HEK293 (cell line): ENCODE data around the gene OR4N2.
A peak's percentile ranks its signal among the peaks of the same experiment; 100 is the strongest.

Source experiments
- CTCF ChIA-PET: fragments of 350-600 bp; formaldehyde crosslinking; extraction: SDS; loops from one replicate; lab custom pipeline; 2021; ENCODE audit warnings: antibody characterized with exemption; lab: Yijun Ruan, JAX
- POLR2A ChIA-PET: fragments of 300-600 bp; formaldehyde crosslinking; extraction: SDS; loops from one replicate; lab custom pipeline; 2020; ENCODE audit warnings: antibody characterized with exemption, inconsistent platforms; lab: Yijun Ruan, JAX
- H3K27ac ChIP-seq: fragments of 200-500 bp; sonication (Bioruptor generic); 2 replicates; pipeline ENCODE4 v1.5.1; 2014; ENCODE audit warnings: low read depth, low read length, control low read depth, inconsistent platforms; ENCODE audit errors: extremely low read depth
- H3K36me3 ChIP-seq, 2 experiments: fragments of 200-500 bp in 1 of 2; sonication (Bioruptor generic) in 1 of 2; 1 replicate in 1 of 2; 2 replicates in 1 of 2; pipeline ENCODE4 v1.5.1; 2014 to 2017; ENCODE audit warnings: inconsistent platforms in 2 of 2, low read length in 2 of 2; ENCODE audit not compliant: control insufficient read depth in 2 of 2, insufficient read depth in 1 of 2
- H3K4me1 ChIP-seq: fragments of 200-500 bp; sonication (Bioruptor generic); 2 replicates; pipeline ENCODE4 v1.5.1; 2014; ENCODE audit warnings: mild to moderate bottlenecking, low read length, inconsistent platforms; ENCODE audit not compliant: control insufficient read depth, insufficient read depth
- H3K4me3 ChIP-seq: 2 replicates; pipeline ENCODE4 v1.5.1; 2011; ENCODE audit warnings: low read depth, mild to moderate bottlenecking, control low read depth, low read length, moderate library complexity
- H3K9me3 ChIP-seq: fragments of 200-500 bp; sonication (Bioruptor generic); 2 replicates; pipeline ENCODE4 v1.5.1; 2014; ENCODE audit warnings: low read depth, low read length, inconsistent platforms; ENCODE audit not compliant: control insufficient read depth, insufficient read depth
- GLIS1 ChIP-seq: fragments of 450-650 bp; formaldehyde crosslinking; IDR thresholded peaks from 2 replicates; pipeline ENCODE4 v1.5.1; 2016; ENCODE audit warnings: missing biosample characterization, missing genetic modification characterization
- KLF7 ChIP-seq: fragments of 450-650 bp; formaldehyde crosslinking; IDR thresholded peaks from 2 replicates; pipeline ENCODE4 v1.5.1; 2016; ENCODE audit warnings: missing biosample characterization, missing genetic modification characterization, borderline replicate concordance
- MYNN ChIP-seq: fragments of 450-650 bp; formaldehyde crosslinking; IDR thresholded peaks from 2 replicates; pipeline ENCODE4 v1.5.1; 2016; ENCODE audit warnings: missing biosample characterization, missing genetic modification characterization, borderline replicate concordance
- SP3 ChIP-seq: fragments of 450-650 bp; formaldehyde crosslinking; IDR thresholded peaks from 2 replicates; pipeline ENCODE4 v1.5.1; 2016; ENCODE audit warnings: missing biosample characterization, missing genetic modification characterization
- ZBTB21 ChIP-seq: fragments of 450-650 bp; formaldehyde crosslinking; IDR thresholded peaks from 2 replicates; pipeline ENCODE4 v1.5.1; 2017; ENCODE audit warnings: missing biosample characterization, missing genetic modification characterization
- ZFP37 ChIP-seq: fragments of 450-650 bp; formaldehyde crosslinking; IDR thresholded peaks from 2 replicates; pipeline ENCODE4 v1.5.1; 2016; ENCODE audit warnings: missing biosample characterization, missing genetic modification characterization
- ZNF223 ChIP-seq: fragments of 450-650 bp; formaldehyde crosslinking; IDR thresholded peaks from 2 replicates; pipeline ENCODE4 v1.5.1; 2016; ENCODE audit warnings: missing biosample characterization, missing genetic modification characterization
- ZNF335 ChIP-seq: fragments of 450-650 bp; formaldehyde crosslinking; conservative IDR thresholded peaks from 2 replicates; pipeline ENCODE4 v1.5.1; 2016; ENCODE audit warnings: missing biosample characterization, missing genetic modification characterization
- ZNF600 ChIP-seq: fragments of 450-650 bp; formaldehyde crosslinking; IDR thresholded peaks from 2 replicates; pipeline ENCODE4 v1.5.1; 2016; ENCODE audit warnings: missing biosample characterization, missing genetic modification characterization
- ZNF707 ChIP-seq: fragments of 450-650 bp; formaldehyde crosslinking; IDR thresholded peaks from 2 replicates; pipeline ENCODE4 v1.5.1; 2016; ENCODE audit warnings: missing biosample characterization, missing genetic modification characterization
- TF ChIP-seq, protein P1 (sequence below): fragments of 450-650 bp; formaldehyde crosslinking; IDR thresholded peaks from 2 replicates; pipeline ENCODE4 v1.5.1; 2016; ENCODE audit warnings: missing biosample characterization, missing genetic modification characterization
- TF ChIP-seq, protein P2 (sequence below): fragments of 450-650 bp; formaldehyde crosslinking; IDR thresholded peaks from 2 replicates; pipeline ENCODE4 v1.5.0; 2017; ENCODE audit warnings: missing biosample characterization, missing genetic modification characterization, borderline replicate concordance
- TF ChIP-seq, protein P3 (sequence below): fragments of 450-650 bp; formaldehyde crosslinking; IDR thresholded peaks from 2 replicates; pipeline ENCODE4 v1.5.1; 2016; ENCODE audit warnings: missing biosample characterization, missing genetic modification characterization
- TF ChIP-seq, protein P4 (sequence below): fragments of 450-650 bp; formaldehyde crosslinking; IDR thresholded peaks from 2 replicates; pipeline ENCODE4 v1.5.1; 2016; ENCODE audit warnings: missing biosample characterization, missing genetic modification characterization
- TF ChIP-seq, protein P5 (sequence below): fragments of 450-650 bp; formaldehyde crosslinking; IDR thresholded peaks from 2 replicates; pipeline ENCODE4 v1.5.1; 2016; ENCODE audit warnings: missing biosample characterization, missing genetic modification characterization
- TF ChIP-seq, protein P6 (sequence below): fragments of 450-650 bp; formaldehyde crosslinking; IDR thresholded peaks from 2 replicates; pipeline ENCODE4 v1.5.1; 2016; ENCODE audit warnings: missing biosample characterization, missing genetic modification characterization

The OR4N2 gene

DNA sequence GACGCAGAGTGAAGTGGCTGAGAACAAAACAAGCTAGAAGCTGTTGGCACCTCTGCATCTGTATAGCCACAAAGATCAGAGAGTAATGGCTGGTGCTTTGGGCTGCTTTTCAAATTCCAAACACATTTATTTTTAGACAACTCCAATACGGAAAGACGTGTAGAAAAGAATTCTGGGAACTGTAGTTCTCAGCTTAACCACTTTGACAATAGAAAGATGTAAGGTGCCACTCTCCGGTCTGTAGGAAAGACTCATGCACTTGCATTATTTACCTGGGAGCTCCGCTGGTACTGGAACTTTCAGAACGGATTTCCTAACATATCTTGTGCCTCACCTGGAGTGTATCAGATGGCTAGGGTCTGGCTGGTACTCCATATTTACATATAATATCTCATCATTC lies 69.6 kb downstream of the OR4N2 start:
- no peaks in the 10 kb centered on the region for H3K4me1 ChIP-seq
- TF ChIP-seq ZNF335 (peak; percentile 49), ZBTB21 (tag by site-specific recombination) (no peak), ZFP37 (tag by site-specific recombination) (no peak)
- no peak overlapping the region for H3K27ac ChIP-seq
- no peak overlapping the region for H3K4me3 ChIP-seq
- POLR2A ChIA-PET, result no interaction called here
- no peaks in the 10 kb centered on the region for H3K9me3 ChIP-seq
- no peaks in the 10 kb centered on the region for H3K36me3 ChIP-seq
- CTCF ChIA-PET, result no interaction called here

DNA sequence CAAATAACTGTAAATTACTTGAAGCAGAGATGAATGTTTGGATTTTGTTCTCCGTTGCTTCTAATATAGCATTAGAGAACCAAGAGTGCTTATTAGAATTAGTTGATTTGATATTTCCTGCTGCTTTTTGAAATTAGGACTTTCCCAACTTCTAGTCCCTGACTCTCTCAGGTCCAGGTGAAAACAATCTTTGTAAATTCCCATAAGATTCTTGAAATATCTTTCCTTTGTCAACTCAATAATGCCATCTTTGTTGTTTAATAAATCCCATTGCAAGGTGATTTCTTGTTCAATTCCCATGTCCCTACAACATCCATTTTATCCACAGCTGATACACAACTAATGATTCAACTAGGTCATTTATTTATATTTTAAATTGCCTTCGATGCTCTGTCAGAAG lies 71.3 kb downstream of the OR4N2 start, which contains the start of gene OR4K2:
TSS of gene OR4K2 (plus strand) at position 301 of the 400 bp plus-strand sequence. CDS start 1,126 bp downstream, outside the sequence.
- CTCF ChIA-PET, result no interaction called here
- TF ChIP-seq ZNF707 (no peak), KLF7 (tag by site-specific recombination) (no peak)
- TF ChIP-seq, protein P1, sequence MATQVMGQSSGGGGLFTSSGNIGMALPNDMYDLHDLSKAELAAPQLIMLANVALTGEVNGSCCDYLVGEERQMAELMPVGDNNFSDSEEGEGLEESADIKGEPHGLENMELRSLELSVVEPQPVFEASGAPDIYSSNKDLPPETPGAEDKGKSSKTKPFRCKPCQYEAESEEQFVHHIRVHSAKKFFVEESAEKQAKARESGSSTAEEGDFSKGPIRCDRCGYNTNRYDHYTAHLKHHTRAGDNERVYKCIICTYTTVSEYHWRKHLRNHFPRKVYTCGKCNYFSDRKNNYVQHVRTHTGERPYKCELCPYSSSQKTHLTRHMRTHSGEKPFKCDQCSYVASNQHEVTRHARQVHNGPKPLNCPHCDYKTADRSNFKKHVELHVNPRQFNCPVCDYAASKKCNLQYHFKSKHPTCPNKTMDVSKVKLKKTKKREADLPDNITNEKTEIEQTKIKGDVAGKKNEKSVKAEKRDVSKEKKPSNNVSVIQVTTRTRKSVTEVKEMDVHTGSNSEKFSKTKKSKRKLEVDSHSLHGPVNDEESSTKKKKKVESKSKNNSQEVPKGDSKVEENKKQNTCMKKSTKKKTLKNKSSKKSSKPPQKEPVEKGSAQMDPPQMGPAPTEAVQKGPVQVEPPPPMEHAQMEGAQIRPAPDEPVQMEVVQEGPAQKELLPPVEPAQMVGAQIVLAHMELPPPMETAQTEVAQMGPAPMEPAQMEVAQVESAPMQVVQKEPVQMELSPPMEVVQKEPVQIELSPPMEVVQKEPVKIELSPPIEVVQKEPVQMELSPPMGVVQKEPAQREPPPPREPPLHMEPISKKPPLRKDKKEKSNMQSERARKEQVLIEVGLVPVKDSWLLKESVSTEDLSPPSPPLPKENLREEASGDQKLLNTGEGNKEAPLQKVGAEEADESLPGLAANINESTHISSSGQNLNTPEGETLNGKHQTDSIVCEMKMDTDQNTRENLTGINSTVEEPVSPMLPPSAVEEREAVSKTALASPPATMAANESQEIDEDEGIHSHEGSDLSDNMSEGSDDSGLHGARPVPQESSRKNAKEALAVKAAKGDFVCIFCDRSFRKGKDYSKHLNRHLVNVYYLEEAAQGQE, result no peak
- TF ChIP-seq, all 188 proteins: peak for 0
- no peaks in the 10 kb centered on the region for H3K9me3 ChIP-seq
- POLR2A ChIA-PET, result no interaction called here
- no peak within 1 kb of the TSS for H3K4me3 ChIP-seq
- H3K36me3 ChIP-seq, result no peaks in the 10 kb centered on the region
- H3K4me1 ChIP-seq, result no peaks in the 10 kb centered on the region
- no peak within 1 kb of the TSS for H3K27ac ChIP-seq

DNA sequence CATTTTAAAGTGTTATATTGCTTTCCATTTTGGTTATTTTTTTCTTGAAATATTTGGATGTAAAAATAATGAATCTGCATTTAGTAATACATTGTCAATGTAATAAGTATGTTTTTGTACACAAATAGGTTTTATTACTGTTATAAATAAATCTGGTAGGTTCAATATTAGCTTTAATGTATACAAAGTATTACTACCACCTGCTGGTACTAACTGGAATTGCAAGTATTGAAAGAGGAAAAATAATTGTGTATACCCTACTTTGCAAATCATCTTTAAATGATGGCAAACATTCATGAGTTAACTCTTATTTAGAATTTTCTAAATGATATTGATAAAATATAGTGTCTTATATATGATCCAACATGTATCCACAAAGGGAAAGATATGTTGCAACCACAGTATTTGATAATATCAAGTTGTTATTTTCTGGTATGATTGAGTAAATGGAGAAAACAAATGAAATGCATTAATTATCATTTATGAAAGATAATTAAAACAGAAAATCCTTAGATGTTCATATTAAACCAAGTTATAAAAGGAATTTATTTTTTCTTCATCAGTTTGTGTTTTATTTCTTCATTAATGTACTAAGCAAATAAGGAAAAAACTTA lies 74.6 kb downstream of the OR4N2 start:
- Histone ChIP-seq H3K9me3 (no peaks in the 10 kb centered on the region), H3K4me3 (no peak overlapping the region), H3K4me1 (no peaks in the 10 kb centered on the region), H3K27ac (no peak overlapping the region), H3K36me3 (no peaks in the 10 kb centered on the region)
- POLR2A ChIA-PET, result no interaction called here
- CTCF ChIA-PET, result interaction anchor here (0.6 to 1.5 kb wide), 4 partner anchors 15 to 1227 kb away, joined by 3 to 5 read pairs (median 4); no protein-coding TSS in a partner anchor
- no peak for TF ChIP-seq ZNF223 (tag by site-specific recombination)
- TF ChIP-seq, protein P2, sequence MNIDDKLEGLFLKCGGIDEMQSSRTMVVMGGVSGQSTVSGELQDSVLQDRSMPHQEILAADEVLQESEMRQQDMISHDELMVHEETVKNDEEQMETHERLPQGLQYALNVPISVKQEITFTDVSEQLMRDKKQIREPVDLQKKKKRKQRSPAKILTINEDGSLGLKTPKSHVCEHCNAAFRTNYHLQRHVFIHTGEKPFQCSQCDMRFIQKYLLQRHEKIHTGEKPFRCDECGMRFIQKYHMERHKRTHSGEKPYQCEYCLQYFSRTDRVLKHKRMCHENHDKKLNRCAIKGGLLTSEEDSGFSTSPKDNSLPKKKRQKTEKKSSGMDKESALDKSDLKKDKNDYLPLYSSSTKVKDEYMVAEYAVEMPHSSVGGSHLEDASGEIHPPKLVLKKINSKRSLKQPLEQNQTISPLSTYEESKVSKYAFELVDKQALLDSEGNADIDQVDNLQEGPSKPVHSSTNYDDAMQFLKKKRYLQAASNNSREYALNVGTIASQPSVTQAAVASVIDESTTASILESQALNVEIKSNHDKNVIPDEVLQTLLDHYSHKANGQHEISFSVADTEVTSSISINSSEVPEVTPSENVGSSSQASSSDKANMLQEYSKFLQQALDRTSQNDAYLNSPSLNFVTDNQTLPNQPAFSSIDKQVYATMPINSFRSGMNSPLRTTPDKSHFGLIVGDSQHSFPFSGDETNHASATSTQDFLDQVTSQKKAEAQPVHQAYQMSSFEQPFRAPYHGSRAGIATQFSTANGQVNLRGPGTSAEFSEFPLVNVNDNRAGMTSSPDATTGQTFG, result no peak
- TF ChIP-seq, protein P3, sequence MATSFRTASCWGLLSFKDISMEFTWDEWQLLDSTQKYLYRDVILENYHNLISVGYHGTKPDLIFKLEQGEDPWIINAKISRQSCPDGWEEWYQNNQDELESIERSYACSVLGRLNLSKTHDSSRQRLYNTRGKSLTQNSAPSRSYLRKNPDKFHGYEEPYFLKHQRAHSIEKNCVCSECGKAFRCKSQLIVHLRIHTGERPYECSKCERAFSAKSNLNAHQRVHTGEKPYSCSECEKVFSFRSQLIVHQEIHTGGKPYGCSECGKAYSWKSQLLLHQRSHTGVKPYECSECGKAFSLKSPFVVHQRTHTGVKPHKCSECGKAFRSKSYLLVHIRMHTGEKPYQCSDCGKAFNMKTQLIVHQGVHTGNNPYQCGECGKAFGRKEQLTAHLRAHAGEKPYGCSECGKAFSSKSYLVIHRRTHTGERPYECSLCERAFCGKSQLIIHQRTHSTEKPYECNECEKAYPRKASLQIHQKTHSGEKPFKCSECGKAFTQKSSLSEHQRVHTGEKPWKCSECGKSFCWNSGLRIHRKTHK (tag by site-specific recombination), result no peak
- TF ChIP-seq MYNN, result no peak
- TF ChIP-seq GLIS1 (tag by site-specific recombination), result no peak
- TF ChIP-seq, protein P4, sequence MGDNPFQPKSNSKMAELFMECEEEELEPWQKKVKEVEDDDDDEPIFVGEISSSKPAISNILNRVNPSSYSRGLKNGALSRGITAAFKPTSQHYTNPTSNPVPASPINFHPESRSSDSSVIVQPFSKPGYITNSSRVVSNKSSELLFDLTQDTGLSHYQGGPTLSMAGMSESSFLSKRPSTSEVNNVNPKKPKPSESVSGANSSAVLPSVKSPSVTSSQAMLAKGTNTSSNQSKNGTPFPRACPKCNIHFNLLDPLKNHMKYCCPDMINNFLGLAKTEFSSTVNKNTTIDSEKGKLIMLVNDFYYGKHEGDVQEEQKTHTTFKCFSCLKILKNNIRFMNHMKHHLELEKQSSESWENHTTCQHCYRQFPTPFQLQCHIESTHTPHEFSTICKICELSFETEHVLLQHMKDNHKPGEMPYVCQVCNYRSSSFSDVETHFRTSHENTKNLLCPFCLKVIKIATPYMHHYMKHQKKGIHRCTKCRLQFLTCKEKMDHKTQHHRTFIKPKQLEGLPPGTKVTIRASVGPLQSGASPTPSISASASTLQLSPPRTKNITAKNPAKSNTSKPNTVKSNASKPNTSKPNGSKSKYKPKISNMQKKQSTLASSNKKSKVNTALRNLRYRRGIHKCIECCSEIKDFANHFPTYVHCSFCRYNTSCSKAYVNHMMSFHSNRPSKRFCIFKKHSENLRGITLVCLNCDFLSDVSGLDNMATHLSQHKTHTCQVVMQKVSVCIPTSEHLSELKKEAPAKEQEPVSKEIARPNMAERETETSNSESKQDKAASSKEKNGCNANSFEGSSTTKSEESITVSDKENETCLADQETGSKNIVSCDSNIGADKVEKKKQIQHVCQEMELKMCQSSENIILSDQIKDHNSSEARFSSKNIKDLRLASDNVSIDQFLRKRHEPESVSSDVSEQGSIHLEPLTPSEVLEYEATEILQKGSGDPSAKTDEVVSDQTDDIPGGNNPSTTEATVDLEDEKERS, result no peak
- TF ChIP-seq SP3 (tag by site-specific recombination), result no peak
- TF ChIP-seq ZNF600 (tag by site-specific recombination), result no peak
- TF ChIP-seq, protein P5, sequence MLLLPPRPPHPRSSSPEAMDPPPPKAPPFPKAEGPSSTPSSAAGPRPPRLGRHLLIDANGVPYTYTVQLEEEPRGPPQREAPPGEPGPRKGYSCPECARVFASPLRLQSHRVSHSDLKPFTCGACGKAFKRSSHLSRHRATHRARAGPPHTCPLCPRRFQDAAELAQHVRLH (tag by site-specific recombination), result no peak
- TF ChIP-seq, protein P6, sequence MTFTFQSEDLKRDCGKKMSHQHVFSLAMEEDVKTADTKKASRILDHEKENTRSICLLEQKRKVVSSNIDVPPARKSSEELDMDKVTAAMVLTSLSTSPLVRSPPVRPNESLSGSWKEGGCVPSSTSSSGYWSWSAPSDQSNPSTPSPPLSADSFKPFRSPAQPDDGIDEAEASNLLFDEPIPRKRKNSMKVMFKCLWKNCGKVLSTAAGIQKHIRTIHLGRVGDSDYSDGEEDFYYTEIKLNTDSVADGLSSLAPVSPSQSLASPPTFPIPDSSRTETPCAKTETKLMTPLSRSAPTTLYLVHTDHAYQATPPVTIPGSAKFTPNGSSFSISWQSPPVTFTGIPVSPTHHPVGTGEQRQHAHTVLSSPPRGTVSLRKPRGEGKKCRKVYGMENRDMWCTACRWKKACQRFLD (tag by site-specific recombination), result no peak
